Hepatocyte (in vitro differentiated cells): ENCODE data around the gene CLDN6. TPM values are rescaled to one million over a fixed set of nuclear protein-coding genes. Genes with fewer than 3 reads are reported as not detected.

ENCODE experiments used
- DNase-seq: peaks from one replicate; pipeline ENCODE4 v3.0.0-alpha.2; 2016; ENCODE audit warnings: low spot score
- H2AFZ ChIP-seq: fragments of 200-600 bp; sonication (generic); 2 replicates; pipeline ENCODE4 v1.6.0; 2016; ENCODE audit warnings: antibody characterized with exemption, mild to moderate bottlenecking
- H3K27ac ChIP-seq: fragments of 200-600 bp; sonication (generic); 2 replicates; pipeline ENCODE4 v1.5.1; 2016; ENCODE audit warnings: mild to moderate bottlenecking
- H3K27me3 ChIP-seq: fragments of 200-600 bp; sonication (generic); 2 replicates; pipeline ENCODE4 v1.6.1; 2016
- H3K36me3 ChIP-seq: fragments of 200-600 bp; sonication (generic); replicated peaks from 2 replicates; pipeline ENCODE4 v1.5.1; 2016; ENCODE audit warnings: low read depth; ENCODE audit not compliant: insufficient read depth
- H3K4me1 ChIP-seq: fragments of 200-600 bp; sonication (generic); 2 replicates; pipeline ENCODE4 v1.5.1; 2016; ENCODE audit warnings: mild to moderate bottlenecking, moderate library complexity; ENCODE audit not compliant: insufficient read depth
- H3K4me2 ChIP-seq: fragments of 200-600 bp; sonication (generic); 2 replicates; pipeline ENCODE4 v1.6.0; 2016
- H3K4me3 ChIP-seq: fragments of 200-600 bp; sonication (generic); 2 replicates; pipeline ENCODE4 v1.5.1; 2016; ENCODE audit warnings: mild to moderate bottlenecking
- H3K79me2 ChIP-seq: fragments of 200-600 bp; sonication (generic); 2 replicates; pipeline ENCODE4 v1.6.0; 2017; ENCODE audit warnings: mild to moderate bottlenecking
- H3K9me2 ChIP-seq: fragments of 200-600 bp; sonication (generic); replicated peaks from 2 replicates; pipeline ENCODE4 v1.6.0; 2017; ENCODE audit warnings: mild to moderate bottlenecking; ENCODE audit not compliant: insufficient read depth
- H3K9me3 ChIP-seq: fragments of 200-600 bp; sonication (generic); 2 replicates; pipeline ENCODE4 v1.5.1; 2016; ENCODE audit warnings: low read depth, mild to moderate bottlenecking
- H4K20me1 ChIP-seq: fragments of 200-600 bp; sonication (generic); 2 replicates; pipeline ENCODE4 v1.6.0; 2016; ENCODE audit warnings: mild to moderate bottlenecking; ENCODE audit not compliant: insufficient read depth, poor library complexity, severe bottlenecking
- EZH2 ChIP-seq: fragments of 200-600 bp; sonication (generic); IDR thresholded peaks from 2 replicates; pipeline ENCODE4 v1.6.1; 2016; ENCODE audit warnings: antibody characterized with exemption, mild to moderate bottlenecking, borderline replicate concordance
- EZH2phosphoT487 ChIP-seq: fragments of 200-600 bp; sonication (generic); IDR thresholded peaks from one replicate; pipeline ENCODE4 v1.6.1; 2018; ENCODE audit warnings: antibody characterized with exemption, mild to moderate bottlenecking, low read depth, moderate library complexity; ENCODE audit not compliant: unreplicated experiment, severe bottlenecking
- WGBS: methylation state at CpG from one replicate; pipeline ENCODE4 v1.1.6; 2016; ENCODE audit warnings: low lambda C conversion rate; ENCODE audit errors: missing lambda C conversion rate; 5-methylcytosine and 5-hydroxymethylcytosine counted together
- polyA plus RNA-seq: library from polyadenylated mRNA; unstranded; fragments of >200 nt; fragmentation: Nextera tagmentation; extraction: Ambion mirVana; gene quantifications from 2 replicates; pipeline ENCODE4 v1.2.1, GENCODE V29; 2016
- total RNA-seq: library from RNA; depleted of rRNA; stranded (reverse); fragments of >200 nt; gene quantifications from 2 replicates; pipeline ENCODE4 v1.2.3, GENCODE V29; 2014
- TF ChIP-seq, protein P1 (sequence below): fragments of 200-600 bp; sonication (generic); IDR thresholded peaks from 2 replicates; pipeline ENCODE4 v1.5.1; 2016; ENCODE audit warnings: antibody characterized with exemption, mild to moderate bottlenecking; ENCODE audit not compliant: poor library complexity

Gene CLDN6
- total and polyA plus RNA-seq, 2 experiments from 2014 or later, result 258 to 568 TPM

DNA sequence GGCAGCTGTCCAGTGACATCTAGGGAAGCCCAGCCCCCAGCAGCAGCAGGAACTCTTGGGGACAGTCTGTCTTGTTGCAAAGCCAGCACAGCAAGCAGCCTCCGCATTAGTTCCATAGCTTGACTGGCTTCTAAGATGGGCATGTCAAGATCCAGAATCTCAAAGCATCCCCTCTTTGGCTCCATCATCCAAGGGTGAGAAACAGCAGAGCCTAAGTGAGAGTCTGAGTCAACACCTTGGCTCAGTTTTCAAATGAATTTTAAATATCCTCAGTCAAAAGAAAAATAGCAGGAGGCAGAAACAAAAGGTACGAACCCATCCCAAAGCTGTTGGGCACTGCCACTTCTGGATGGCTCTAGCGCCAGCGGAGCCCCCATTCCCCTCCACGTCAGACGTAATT is 3.0 kb downstream of the CLDN6 start:
- TF ChIP-seq, protein P1, sequence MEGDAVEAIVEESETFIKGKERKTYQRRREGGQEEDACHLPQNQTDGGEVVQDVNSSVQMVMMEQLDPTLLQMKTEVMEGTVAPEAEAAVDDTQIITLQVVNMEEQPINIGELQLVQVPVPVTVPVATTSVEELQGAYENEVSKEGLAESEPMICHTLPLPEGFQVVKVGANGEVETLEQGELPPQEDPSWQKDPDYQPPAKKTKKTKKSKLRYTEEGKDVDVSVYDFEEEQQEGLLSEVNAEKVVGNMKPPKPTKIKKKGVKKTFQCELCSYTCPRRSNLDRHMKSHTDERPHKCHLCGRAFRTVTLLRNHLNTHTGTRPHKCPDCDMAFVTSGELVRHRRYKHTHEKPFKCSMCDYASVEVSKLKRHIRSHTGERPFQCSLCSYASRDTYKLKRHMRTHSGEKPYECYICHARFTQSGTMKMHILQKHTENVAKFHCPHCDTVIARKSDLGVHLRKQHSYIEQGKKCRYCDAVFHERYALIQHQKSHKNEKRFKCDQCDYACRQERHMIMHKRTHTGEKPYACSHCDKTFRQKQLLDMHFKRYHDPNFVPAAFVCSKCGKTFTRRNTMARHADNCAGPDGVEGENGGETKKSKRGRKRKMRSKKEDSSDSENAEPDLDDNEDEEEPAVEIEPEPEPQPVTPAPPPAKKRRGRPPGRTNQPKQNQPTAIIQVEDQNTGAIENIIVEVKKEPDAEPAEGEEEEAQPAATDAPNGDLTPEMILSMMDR, result no peak
- no peak for TF ChIP-seq EZH2
- TF ChIP-seq EZH2phosphoT487, result no peak
- Histone ChIP-seq H3K4me2 (no peak overlapping the region), H3K27ac (no peak overlapping the region), H3K9me3 (no peaks in the 10 kb centered on the region), H3K36me3 (no peaks in the 10 kb centered on the region), H3K9me2 (no peaks in the 10 kb centered on the region), H2AFZ (no peak overlapping the region), H3K4me1 (peaks cover 33% of the 10 kb centered on the region), H3K79me2 (peaks cover 28% of the 10 kb centered on the region), H3K4me3 (no peak overlapping the region), H3K27me3 (peaks cover 7% of the 10 kb centered on the region), H4K20me1 (peaks cover 6% of the 10 kb centered on the region)
- WGBS, result 96% methylated on average over 6 of the region's 6 CpGs
- DNase-seq, result no peak

DNA sequence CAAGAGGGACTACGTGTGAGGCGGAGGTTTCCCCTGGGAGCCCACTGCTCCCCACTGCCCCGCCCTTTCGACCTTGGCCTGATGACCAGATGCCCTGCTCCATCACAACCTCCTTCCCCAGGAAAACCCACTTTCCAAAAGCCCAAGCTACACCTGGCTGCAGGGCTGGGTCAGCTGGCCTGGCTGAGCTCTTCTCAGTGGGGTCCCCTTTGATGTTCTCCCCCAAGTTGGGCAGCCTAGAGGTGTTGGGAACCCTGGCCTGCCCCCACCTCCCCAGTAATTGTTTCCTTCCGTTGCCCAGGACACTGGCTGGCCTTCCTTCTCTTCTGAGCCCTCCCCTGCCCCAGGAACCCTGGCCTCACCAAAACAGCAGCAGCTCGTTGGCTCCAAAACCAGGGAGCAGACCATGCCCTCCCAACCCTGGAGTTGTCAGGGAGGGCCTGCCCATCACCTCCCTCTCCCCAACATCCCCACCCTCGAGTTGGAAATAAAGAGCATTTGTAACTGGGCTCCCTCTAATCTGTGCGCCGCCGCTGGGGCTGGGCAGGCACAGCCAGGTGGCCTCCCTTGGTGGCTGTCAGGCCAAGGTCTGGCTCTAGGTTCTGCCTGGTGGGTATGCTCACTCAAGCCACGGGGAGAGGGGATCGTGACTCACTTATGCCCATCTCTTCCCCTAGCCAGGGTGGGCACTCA is 3.8 kb downstream of the CLDN6 start:
- Histone ChIP-seq H3K79me2 (peaks cover 21% of the 10 kb centered on the region), H4K20me1 (peaks cover 6% of the 10 kb centered on the region), H3K4me3 (no peak overlapping the region), H3K9me2 (no peaks in the 10 kb centered on the region), H3K9me3 (no peaks in the 10 kb centered on the region), H2AFZ (no peak overlapping the region), H3K36me3 (no peaks in the 10 kb centered on the region), H3K4me2 (peak overlapping the region; percentile 66), H3K27me3 (peaks cover 7% of the 10 kb centered on the region), H3K27ac (no peak overlapping the region), H3K4me1 (peaks cover 33% of the 10 kb centered on the region)
- WGBS, result 79% methylated on average over 12 of the region's 12 CpGs
- TF ChIP-seq EZH2phosphoT487, result no peak
- TF ChIP-seq EZH2, result no peak
- TF ChIP-seq, protein P1, result no peak
- DNase-seq, result no peak

DNA sequence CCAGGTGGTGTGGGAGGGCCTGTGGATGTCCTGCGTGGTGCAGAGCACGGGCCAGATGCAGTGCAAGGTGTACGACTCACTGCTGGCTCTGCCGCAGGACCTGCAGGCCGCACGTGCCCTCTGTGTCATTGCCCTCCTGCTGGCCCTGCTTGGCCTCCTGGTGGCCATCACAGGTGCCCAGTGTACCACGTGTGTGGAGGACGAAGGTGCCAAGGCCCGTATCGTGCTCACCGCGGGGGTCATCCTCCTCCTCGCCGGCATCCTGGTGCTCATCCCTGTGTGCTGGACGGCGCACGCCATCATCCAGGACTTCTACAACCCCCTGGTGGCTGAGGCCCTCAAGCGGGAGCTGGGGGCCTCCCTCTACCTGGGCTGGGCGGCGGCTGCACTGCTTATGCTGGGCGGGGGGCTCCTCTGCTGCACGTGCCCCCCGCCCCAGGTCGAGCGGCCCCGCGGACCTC is 4.5 kb downstream of the CLDN6 start:
- no peak for TF ChIP-seq EZH2
- no peak for TF ChIP-seq EZH2phosphoT487
- TF ChIP-seq, protein P1, result no peak
- H3K79me2 ChIP-seq, result peaks cover 16% of the 10 kb centered on the region
- peaks cover 7% of the 10 kb centered on the region for H3K27me3 ChIP-seq
- H3K9me3 ChIP-seq, result no peaks in the 10 kb centered on the region
- WGBS, result 63% methylated on average over 21 of the region's 27 CpGs
- H3K9me2 ChIP-seq, result no peaks in the 10 kb centered on the region
- peaks cover 6% of the 10 kb centered on the region for H4K20me1 ChIP-seq
- peak overlapping the region; percentile 97 for H3K27ac ChIP-seq
- no peak overlapping the region for H3K4me3 ChIP-seq
- H3K4me2 ChIP-seq, result peak overlapping the region; percentile 66
- no peak overlapping the region for H2AFZ ChIP-seq
- H3K4me1 ChIP-seq, result peaks cover 40% of the 10 kb centered on the region
- no peaks in the 10 kb centered on the region for H3K36me3 ChIP-seq
- no peak for DNase-seq
